Body of pancreas (tissue), 4 donors: ENCODE data around the gene HOGA1. TPM values are rescaled to one million over a fixed set of nuclear protein-coding genes. Genes with fewer than 3 reads are reported as not detected.
A peak's percentile ranks its signal among the peaks of the same experiment; 100 is the strongest.
"Not testable (repeated sequence)": the region's sequence is repeated elsewhere in the genome, so short reads cannot be mapped to it uniquely, and the experiment has no call there.

ENCODE experiments used
- ATAC-seq: fragments of 150-250 bp; one replicate; pipeline ENCODE4 v1.9.1; 2016
- DNase-seq, 4 donors: peaks; one replicate each; pipeline ENCODE4 v3.0.0-alpha.2; 2019
- H3K27ac ChIP-seq, 4 donors: fragments of 200-600 bp; sonication (generic); 1 replicate in 3 of 4; 2 replicates in 1 of 4; pipeline versions ENCODE4 v1.5.1 to v1.6.1; 2016 to 2019; ENCODE audit warnings: mild to moderate bottlenecking in 1 of 4, mixed read lengths in 1 of 4, moderate library complexity in 1 of 4
- H3K27me3 ChIP-seq, 2 donors: fragments of 200-600 bp; sonication (generic); one replicate each; pipeline ENCODE4 v1.6.0; 2016; ENCODE audit warnings: mild to moderate bottlenecking in 1 of 2
- H3K36me3 ChIP-seq, 2 donors: fragments of 200-600 bp; sonication (generic); replicated peaks in 1 of 2; 2 replicates each; pipeline ENCODE4 v1.5.1; 2016; ENCODE audit warnings: low read depth in 2 of 2; ENCODE audit not compliant: insufficient read depth in 1 of 2
- H3K4me1 ChIP-seq: fragments of 200-600 bp; sonication (generic); one replicate; pipeline ENCODE4 v1.6.0; 2016
- H3K4me3 ChIP-seq, 2 donors: fragments of 200-600 bp; sonication (generic); 1 replicate in 1 of 2; 2 replicates in 1 of 2; pipeline ENCODE4 v1.5.1; 2016 to 2019
- H3K9me3 ChIP-seq, 3 donors: fragments of 200-600 bp; sonication (generic); 1 replicate in 2 of 3; 2 replicates in 1 of 3; pipeline ENCODE4 v1.5.1; 2016
- CTCF ChIP-seq, 7 experiments: fragments of 450-650 bp in 4 of 7; fragments of 200-600 bp in 3 of 7; sonication (generic) in 3 of 7; IDR thresholded peaks; one replicate each; pipeline ENCODE4 v1.5.1; 2016 to 2019; ENCODE audit warnings: antibody characterized with exemption in 7 of 7
- POLR2A ChIP-seq, 3 donors: fragments of 450-650 bp; IDR thresholded peaks; one replicate each; pipeline ENCODE4 v1.6.1; 2016; ENCODE audit warnings: antibody characterized with exemption in 3 of 3, mild to moderate bottlenecking in 2 of 3
- WGBS, 2 donors: methylation state at CpG; one replicate each; pipeline ENCODE4 v1.1.5; 2017; 5-methylcytosine and 5-hydroxymethylcytosine counted together
- intact Hi-C: fragments of 100-400 bp; cut with DNase I; formaldehyde crosslinking; loops from one replicate; pipeline ENCODE4 v1.15.1; 2023
- total RNA-seq, 2 donors: library from RNA; depleted of rRNA; stranded (reverse); fragments of >200 nt; gene quantifications; one replicate each; pipeline ENCODE4 v1.1.0, GENCODE V29; 2016

Gene HOGA1
- total RNA-seq, 2 donors from 2014 or later, result 7.3 to 16.3 TPM

- TF ChIP-seq POLR2A (IDR thresholded peaks at IDR 0.05) (no peak), CTCF (IDR thresholded peaks at IDR 0.05) (no peak)
- 88 to 92% methylated on average over 4 of the region's 4 CpGs for WGBS, 2 donors
- intact Hi-C loops, result no loop called here
- Histone ChIP-seq H3K36me3 (peaks cover 0 to 3% of the 10 kb centered on the region in 2 donors), H3K27ac (no peak overlapping the region), H3K4me1 (peaks cover 15% of the 10 kb centered on the region), H3K9me3 (no peaks in the 10 kb centered on the region), H3K27me3 (no peaks in the 10 kb centered on the region), H3K4me3 (no peak overlapping the region)
- DNase-seq (no peak), ATAC-seq (no peak)
These were observed 59.3 kb downstream of the HOGA1 start for GRCh38 chr10:97643441-97643985.

GRCh38 chr10:97644936-97645335 is 60.7 kb downstream of the HOGA1 start:
- intact Hi-C loops, result no loop called here
- Histone ChIP-seq H3K4me3 (no peak overlapping the region), H3K4me1 (peaks cover 15% of the 10 kb centered on the region), H3K27ac (no peak overlapping the region), H3K9me3 (no peaks in the 10 kb centered on the region), H3K27me3 (no peaks in the 10 kb centered on the region), H3K36me3 (peaks cover 0 to 3% of the 10 kb centered on the region in 2 donors)
- 94 to 100% methylated on average over 4 of the region's 4 CpGs for WGBS, 2 donors
- DNase-seq, result no peak
- no peak for ATAC-seq
- no peak for TF ChIP-seq CTCF (IDR thresholded peaks at IDR 0.05)
- TF ChIP-seq POLR2A (IDR thresholded peaks at IDR 0.05), result no peak

- no peaks in the 10 kb centered on the region for H3K27me3 ChIP-seq
- WGBS, 2 donors, result 83 to 95% methylated on average over 1 of the region's 1 CpG
- no peak for TF ChIP-seq CTCF (IDR thresholded peaks at IDR 0.05)
- TF ChIP-seq POLR2A (IDR thresholded peaks at IDR 0.05), result no peak
- intact Hi-C loops, result no loop called here
- no peak overlapping the region for H3K4me3 ChIP-seq
- H3K9me3 ChIP-seq, result no peaks in the 10 kb centered on the region
- peaks cover under 1% of the 10 kb centered on the region for H3K4me1 ChIP-seq
- DNase-seq (no peak), ATAC-seq (no peak)
- peaks cover 6 to 10% of the 10 kb centered on the region in 2 donors for H3K36me3 ChIP-seq
- H3K27ac ChIP-seq, result peak overlapping the region in 1 of 4 donors; percentile 15
These were observed 63.4 kb downstream of the HOGA1 start for GRCh38 chr10:97647556-97647955.

GRCh38 chr10:97648562-97649404 is 64.6 kb downstream of the HOGA1 start:
- Histone ChIP-seq H3K27me3 (no peaks in the 10 kb centered on the region), H3K4me1 (no peaks in the 10 kb centered on the region), H3K9me3 (no peaks in the 10 kb centered on the region), H3K4me3 (no peak overlapping the region), H3K27ac (peak overlapping the region in 1 of 4 donors; percentile 63), H3K36me3 (peaks cover 6 to 13% of the 10 kb centered on the region in 2 donors)
- TF ChIP-seq POLR2A (IDR thresholded peaks at IDR 0.05), result peak in 2 of 3 donors; percentile 11 to 42
- TF ChIP-seq CTCF (IDR thresholded peaks at IDR 0.05), result no peak
- ATAC-seq, result peak; percentile 47
- WGBS, 2 donors, result 76 to 80% methylated on average over 5 of the region's 5 CpGs
- intact Hi-C loops, result no loop called here
- peak in 1 of 4 donors; percentile 56 for DNase-seq

GRCh38 chr10:97649405-97649750 is 65.2 kb downstream of the HOGA1 start:
- ATAC-seq, intact Hi-C loops, H3K27me3 ChIP-seq, H3K4me1 ChIP-seq, H3K4me3 ChIP-seq, DNase-seq, H3K9me3 ChIP-seq: not testable (repeated sequence)
- 82 to 94% methylated on average over 4 of the region's 4 CpGs for WGBS, 2 donors
- Histone ChIP-seq H3K36me3 (peaks cover 6 to 11% of the 10 kb centered on the region in 2 donors), H3K27ac (peak overlapping the region in 1 of 4 donors; percentile 63)
